Endothelial cell (in vitro differentiated cells): ENCODE measurements around the gene AKR1C3. TPM values are rescaled to one million over a fixed set of nuclear protein-coding genes. Genes with fewer than 3 reads are reported as not detected.

ENCODE experiments used
- DNase-seq: peaks from one replicate; pipeline ENCODE4 v3.0.0; 2021; ENCODE audit warnings: low spot score
- H3K27ac Mint-ChIP-seq: one replicate; pipeline ENCODE4 v1.8.0; 2021; ENCODE audit warnings: mixed read lengths, inconsistent platforms; ENCODE audit not compliant: unreplicated experiment
- H3K27me3 Mint-ChIP-seq: one replicate; pipeline ENCODE4 v1.8.0; 2021; ENCODE audit warnings: mild to moderate bottlenecking, moderate library complexity, mixed read lengths, inconsistent platforms; ENCODE audit not compliant: unreplicated experiment
- H3K36me3 Mint-ChIP-seq: one replicate; pipeline ENCODE4 v1.8.0; 2021; ENCODE audit warnings: mild to moderate bottlenecking, low read depth, mixed read lengths, inconsistent platforms; ENCODE audit not compliant: unreplicated experiment
- H3K4me1 Mint-ChIP-seq: one replicate; pipeline ENCODE4 v1.8.0; 2021; ENCODE audit warnings: mild to moderate bottlenecking, mixed read lengths, inconsistent platforms; ENCODE audit not compliant: unreplicated experiment
- H3K4me3 Mint-ChIP-seq: one replicate; pipeline ENCODE4 v1.8.0; 2021; ENCODE audit warnings: mild to moderate bottlenecking, mixed read lengths, inconsistent platforms; ENCODE audit not compliant: unreplicated experiment
- H3K9me3 Mint-ChIP-seq: one replicate; pipeline ENCODE4 v1.8.0; 2021; ENCODE audit warnings: mixed read lengths, inconsistent platforms; ENCODE audit not compliant: unreplicated experiment
- CTCF ChIP-seq: fragments of 200-600 bp; sonication (generic); IDR thresholded peaks from one replicate; pipeline ENCODE4 v1.5.0; 2021; ENCODE audit warnings: antibody characterized with exemption; ENCODE audit not compliant: unreplicated experiment
- total RNA-seq: library from RNA; stranded (reverse); fragmentation: NEBNext Ultra II Directional; extraction: Animal tissue kit (Norgen Biotek cat#: 25700); gene quantifications from one replicate; pipeline ENCODE4 v1.2.1, GENCODE V29; 2021; ENCODE audit not compliant: unreplicated experiment

AKR1C3 gene
- total RNA-seq, 1 donor from 2014 or later: 2.8 TPM

GRCh38 chr10:5155951-5156350 is 61.7 kb downstream of the AKR1C3 start:
- Mint-ChIP-seq H3K4me3 (no peak overlapping the region), H3K9me3 (peaks cover 8% of the 10 kb centered on the region), H3K27ac (no peak overlapping the region), H3K36me3 (no peaks in the 10 kb centered on the region), H3K4me1 (no peaks in the 10 kb centered on the region), H3K27me3 (no peaks in the 10 kb centered on the region)
- TF ChIP-seq CTCF: no peak
- no peak for DNase-seq

Other genes with a start within 250 kb of the AKR1C3 start
- gene AKR1C1, start 131.0 kb upstream of the AKR1C3 start, total RNA-seq: 1.6 TPM
- not detected for gene AKR1C2, start 90.6 kb upstream of the AKR1C3 start, total RNA-seq
- gene AKR1C8, start 90.7 kb downstream of the AKR1C3 start, total RNA-seq: not detected
- not detected for gene AKR1C4, start 102.4 kb downstream of the AKR1C3 start, total RNA-seq